GM10266 (cell line): ENCODE data around the gene TMEM43.

Experiments used
- DNase-seq: peaks from one replicate; pipeline ENCODE4 v3.0.0; 2012; ENCODE audit errors: extremely low spot score
- CTCF ChIP-seq: IDR thresholded peaks from 2 replicates; pipeline ENCODE4 v1.5.1; 2012; ENCODE audit warnings: mild to moderate bottlenecking, low read depth; ENCODE audit not compliant: control insufficient read depth, insufficient read depth; ENCODE audit errors: missing control alignments

TMEM43 gene

GRCh38 chr3:14134291-14134690 is 9.4 kb downstream of the TMEM43 start:
- TF ChIP-seq CTCF: no peak
- DNase-seq: no peak

GRCh38 chr3:14135581-14135980 is 10.7 kb downstream of the TMEM43 start:
- no peak for TF ChIP-seq CTCF
- no peak for DNase-seq

- TF ChIP-seq CTCF: no peak
- no peak for DNase-seq
Observed at GRCh38 chr3:14137004-14137403, 12.2 kb downstream of the TMEM43 start.

GRCh38 chr3:14137445-14137844 is 12.6 kb downstream of the TMEM43 start:
- TF ChIP-seq CTCF: no peak

GRCh38 chr3:14138109-14138877 is 13.4 kb downstream of the TMEM43 start:
- no peak for DNase-seq
- no peak for TF ChIP-seq CTCF

More at GRCh38 chr3:14137445-14137844, 12.6 kb downstream of the TMEM43 start:
- DNase-seq: no peak

- no peak for DNase-seq
- no peak for TF ChIP-seq CTCF
Observed at GRCh38 chr3:14138878-14139655, 14.2 kb downstream of the TMEM43 start.

- TF ChIP-seq CTCF: no peak
- no peak for DNase-seq
Observed at GRCh38 chr3:14139771-14140170, 14.9 kb downstream of the TMEM43 start.
